HG03460 (cell line): Measurements from ENCODE around the gene TAAR9.

Experiments used
- ATAC-seq: cut with Tn5 transposase; IDR thresholded peaks from one replicate; pipeline ENCODE4 v1.9.1; 2021; ENCODE audit not compliant: unreplicated experiment

Gene TAAR9

GRCh38 chr6:132584698-132585097, 46.6 kb downstream of the TAAR9 start:
- ATAC-seq, result no peak

DNA sequence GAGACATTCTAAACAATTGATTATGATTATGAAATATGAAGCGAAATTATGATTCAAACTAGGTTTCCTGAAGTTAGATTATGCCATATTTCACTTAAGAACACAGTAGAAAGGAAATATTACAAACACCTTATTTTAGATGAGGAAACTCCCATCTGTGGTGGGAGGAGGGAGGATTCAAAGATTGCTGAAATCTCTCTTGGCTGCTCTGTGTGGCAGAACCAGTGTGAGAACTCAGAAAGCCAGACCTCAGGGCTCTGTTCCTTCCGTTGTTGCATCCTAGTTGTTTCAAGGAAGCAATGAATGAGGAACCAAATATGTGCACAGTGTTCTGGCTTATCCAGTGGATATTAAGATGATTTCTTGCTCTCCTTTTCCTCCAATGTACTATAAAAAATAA, 49.3 kb downstream of the TAAR9 start:
- no peak for ATAC-seq
